Measurements from ENCODE around the gene STK11IP.

DNA sequence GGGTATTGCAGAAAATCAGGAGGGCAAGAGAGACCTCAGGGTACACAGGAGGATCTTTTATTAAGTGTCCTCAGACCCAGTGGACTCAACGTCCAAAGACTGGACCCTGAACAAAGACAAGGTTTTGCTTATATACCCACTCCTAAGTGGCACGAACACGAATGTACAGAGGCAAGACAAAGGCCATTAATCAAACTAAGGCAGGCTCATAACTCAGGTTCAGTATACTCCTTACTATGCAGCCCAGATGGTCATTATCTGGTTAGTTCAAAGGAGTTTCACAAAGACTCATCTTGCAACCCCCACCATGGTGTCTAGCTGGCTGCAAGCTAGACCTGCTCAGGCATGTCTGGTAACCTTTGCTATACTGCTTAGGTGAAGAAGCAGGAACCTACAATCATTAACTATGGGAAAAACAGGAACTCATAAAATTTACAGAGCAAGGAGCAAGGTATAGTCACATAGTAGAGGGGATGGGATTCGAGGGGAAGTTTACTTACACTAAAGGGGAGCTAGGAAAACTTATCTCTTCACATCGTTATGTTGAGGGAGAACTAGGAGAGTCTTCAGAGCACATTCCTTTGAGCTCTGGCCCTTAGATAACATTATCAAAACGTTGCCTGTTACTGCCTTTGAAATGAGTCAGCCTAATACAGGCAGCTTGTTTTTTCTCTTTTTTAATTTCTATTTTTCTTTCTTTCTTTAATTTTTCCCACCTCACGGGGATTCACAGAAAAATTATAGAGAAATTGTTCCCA, 63.7 kb downstream of the STK11IP start:
- TF ChIP-seq, protein P1, sequence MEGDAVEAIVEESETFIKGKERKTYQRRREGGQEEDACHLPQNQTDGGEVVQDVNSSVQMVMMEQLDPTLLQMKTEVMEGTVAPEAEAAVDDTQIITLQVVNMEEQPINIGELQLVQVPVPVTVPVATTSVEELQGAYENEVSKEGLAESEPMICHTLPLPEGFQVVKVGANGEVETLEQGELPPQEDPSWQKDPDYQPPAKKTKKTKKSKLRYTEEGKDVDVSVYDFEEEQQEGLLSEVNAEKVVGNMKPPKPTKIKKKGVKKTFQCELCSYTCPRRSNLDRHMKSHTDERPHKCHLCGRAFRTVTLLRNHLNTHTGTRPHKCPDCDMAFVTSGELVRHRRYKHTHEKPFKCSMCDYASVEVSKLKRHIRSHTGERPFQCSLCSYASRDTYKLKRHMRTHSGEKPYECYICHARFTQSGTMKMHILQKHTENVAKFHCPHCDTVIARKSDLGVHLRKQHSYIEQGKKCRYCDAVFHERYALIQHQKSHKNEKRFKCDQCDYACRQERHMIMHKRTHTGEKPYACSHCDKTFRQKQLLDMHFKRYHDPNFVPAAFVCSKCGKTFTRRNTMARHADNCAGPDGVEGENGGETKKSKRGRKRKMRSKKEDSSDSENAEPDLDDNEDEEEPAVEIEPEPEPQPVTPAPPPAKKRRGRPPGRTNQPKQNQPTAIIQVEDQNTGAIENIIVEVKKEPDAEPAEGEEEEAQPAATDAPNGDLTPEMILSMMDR (IDR thresholded peaks at IDR 0.05), result no peak
- TF ChIP-seq POLR2AphosphoS5 (IDR thresholded peaks at IDR 0.05), result no peak

All from suprapubic skin (tissue), 3 donors.